Right ventricle myocardium superior (tissue), 1 donor: ENCODE measurements around the gene MAMSTR. TPM values are rescaled to one million over a fixed set of nuclear protein-coding genes. Genes with fewer than 3 reads are reported as not detected.
"Not testable (repeated sequence)": the region's sequence is repeated elsewhere in the genome, so short reads cannot be mapped to it uniquely, and the experiment has no call there.

Experiments
- ATAC-seq: fragments of 200-7000 bp; cut with Tn5 transposase; one replicate; pipeline ENCODE4 v1.9.1; 2020; ENCODE audit warnings: mild to moderate bottlenecking; ENCODE audit not compliant: poor library complexity
- DNase-seq: peaks from one replicate; pipeline ENCODE4 v3.0.0-alpha.2; 2020
- intact Hi-C: fragments of 100-400 bp; cut with DNase I; formaldehyde crosslinking; loops from one replicate; pipeline ENCODE4 v1.11.2; 2022
- total RNA-seq: library from RNA; stranded (reverse); fragmentation: NEBNext Ultra II Directional; extraction: Animal tissue kit (Norgen Biotek cat#: 25700); gene quantifications from one replicate; pipeline ENCODE4 v1.2.1, GENCODE V29; 2021
- donor health status: DM: no; HTN: yes; CAD: no; lungs with severe emphysema.

Gene MAMSTR
- total RNA-seq, 1 donor from 2014 or later: 4.8 TPM

DNA sequence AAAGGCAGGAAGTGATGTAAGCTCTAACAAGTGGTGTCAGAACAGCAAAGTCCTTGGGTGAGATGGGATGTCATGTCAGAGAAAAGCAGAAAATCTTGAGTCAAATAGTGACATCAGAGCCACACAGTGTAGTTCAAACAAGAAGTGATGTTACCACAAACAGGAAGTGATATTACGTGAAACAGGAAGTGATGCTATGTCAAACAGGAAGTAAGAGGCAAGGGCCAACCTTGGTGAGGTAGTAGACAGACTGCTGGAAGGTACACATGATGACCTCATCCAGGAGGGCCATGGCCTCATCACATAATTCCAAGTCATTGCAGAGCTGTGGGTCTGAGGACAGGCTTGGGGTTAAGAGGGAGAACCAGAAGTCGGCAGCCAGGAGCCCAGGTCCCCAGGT, 7.0 kb upstream of the MAMSTR start:
- ATAC-seq: no peak
- no peak for DNase-seq
- intact Hi-C loops: no loop called here

DNA sequence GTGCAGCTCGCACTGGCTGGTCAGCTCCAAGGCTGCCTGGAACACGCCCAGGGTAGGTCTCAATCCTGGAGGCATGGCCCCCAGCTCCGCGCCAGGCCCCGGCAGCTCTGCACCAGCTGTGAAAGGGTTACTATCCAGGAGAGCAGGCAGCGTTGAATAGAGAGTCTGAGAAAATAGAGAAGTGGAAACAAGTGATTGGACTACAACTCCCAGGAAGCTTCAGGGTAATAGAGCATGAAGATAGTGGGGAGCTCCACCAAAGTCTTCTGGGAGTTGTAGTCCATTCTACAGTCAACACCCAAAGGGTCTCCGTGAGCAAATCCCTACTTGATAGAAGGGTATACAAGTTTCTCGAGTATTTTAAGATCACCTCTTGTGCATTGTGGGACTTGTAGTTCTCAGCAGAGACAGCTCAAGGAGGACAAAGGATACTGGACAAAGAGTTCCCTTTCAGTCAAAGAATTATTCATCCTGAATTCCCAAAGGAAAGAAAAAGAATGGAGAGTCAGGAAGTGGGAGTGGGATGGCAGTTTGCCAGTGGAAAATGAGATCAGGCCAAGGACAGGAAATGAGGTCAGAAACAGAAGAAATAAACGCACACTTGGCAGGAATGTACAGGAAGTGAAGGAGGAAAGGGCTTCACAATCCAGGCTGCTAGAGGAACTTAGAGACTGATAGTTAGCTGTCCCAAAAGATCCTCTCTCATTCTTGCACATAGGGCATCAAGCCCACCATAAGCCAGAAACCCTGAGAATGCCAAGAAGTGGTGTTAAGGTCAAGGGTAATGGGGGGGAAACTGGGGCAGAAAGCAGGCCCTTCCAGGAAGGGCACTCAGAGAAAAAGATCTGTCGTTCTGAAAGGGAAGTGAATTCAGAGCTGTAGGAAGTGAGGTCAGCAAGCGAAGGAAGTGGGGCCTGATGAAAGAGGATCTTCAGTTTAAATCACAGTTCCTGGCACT, 5.5 kb upstream of the MAMSTR start:
- intact Hi-C loops: no loop called here
- ATAC-seq (peak; percentile 9), DNase-seq (no peak)

DNA sequence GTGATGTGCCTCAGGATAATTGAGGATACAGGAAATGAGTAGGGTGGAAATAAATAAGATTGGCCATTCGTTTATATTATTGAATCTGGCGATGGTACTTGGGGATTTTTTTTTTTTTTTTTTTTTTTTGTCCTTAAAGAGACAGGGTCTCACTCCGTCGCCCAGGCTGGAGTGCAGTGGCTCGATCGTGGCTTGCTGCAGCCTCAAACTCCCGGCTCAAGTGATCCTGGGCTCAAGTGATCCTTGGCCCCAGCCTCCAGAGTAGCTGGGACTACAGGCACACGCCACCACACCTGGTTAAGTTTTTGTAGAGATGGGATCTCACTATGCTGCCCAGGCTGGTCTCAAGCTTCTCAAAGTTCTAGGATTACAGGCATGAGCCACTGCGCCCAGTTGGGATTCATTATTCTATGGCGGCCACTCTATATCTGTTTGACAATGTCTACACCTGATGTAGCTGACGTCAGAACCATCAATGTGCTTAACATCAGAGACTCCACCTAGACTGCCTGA, 2.7 kb upstream of the MAMSTR start:
- intact Hi-C loops: no loop called here

DNA sequence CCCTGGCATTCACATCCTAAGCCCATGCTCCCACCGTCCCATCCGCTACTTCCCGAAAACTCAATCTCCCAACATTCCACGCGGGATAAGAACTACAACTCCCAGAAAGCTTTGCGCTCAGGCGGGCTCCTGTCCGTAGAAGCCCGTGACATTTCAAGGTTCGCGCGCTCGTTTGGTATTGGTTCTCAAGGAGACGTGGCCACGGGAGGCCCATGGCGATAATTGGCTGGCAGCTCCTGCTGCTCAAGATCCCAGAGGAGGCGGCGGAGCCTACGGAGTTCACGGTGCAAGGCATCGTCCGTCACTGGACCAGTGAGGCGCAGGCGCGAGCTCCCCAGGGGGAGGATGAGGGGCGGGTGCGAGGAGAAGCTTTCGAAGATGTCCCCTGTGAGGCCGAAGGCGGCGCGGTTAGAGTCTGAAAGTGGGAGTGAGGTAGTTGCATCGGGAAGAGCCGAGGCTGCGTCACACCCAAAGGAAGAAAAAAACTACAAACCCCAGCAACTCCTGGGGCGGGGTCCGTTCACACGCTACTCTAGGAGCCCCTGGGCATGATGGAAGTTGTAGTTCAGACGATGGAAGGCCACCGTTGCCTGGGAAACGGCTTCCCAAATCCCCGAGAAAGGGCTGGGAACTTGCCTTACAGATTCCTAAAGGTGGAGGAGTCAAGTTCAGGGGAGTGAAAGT, 1.2 kb upstream of the MAMSTR start:
- ATAC-seq (peak; percentile 89), DNase-seq (peak; percentile 99)
- intact Hi-C loops: no loop called here

More for the DNA sequence above, 2.7 kb upstream of the MAMSTR start:
- ATAC-seq (no peak), DNase-seq (no peak)

DNA sequence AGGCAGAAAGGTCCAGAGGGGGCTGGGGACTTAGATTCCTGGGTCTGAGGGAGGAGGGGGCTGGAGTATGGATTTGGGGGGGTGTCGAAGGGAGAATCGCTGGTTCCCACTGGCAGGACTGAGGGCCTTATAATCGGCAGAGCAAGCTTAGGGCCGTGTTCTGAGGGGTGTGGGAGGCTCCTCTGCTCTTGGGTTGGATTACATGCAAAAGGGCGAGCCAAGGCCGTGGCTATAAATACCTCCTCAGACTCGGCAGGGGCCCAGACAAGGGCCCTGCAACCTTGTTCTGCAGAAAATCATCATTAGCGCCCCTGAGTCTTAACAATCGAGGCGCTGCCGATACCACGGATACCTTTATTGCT, 707 bp upstream of the MAMSTR start:
- intact Hi-C loops: no loop called here
- ATAC-seq (peak; percentile 39), DNase-seq (peak; percentile 62)

DNA sequence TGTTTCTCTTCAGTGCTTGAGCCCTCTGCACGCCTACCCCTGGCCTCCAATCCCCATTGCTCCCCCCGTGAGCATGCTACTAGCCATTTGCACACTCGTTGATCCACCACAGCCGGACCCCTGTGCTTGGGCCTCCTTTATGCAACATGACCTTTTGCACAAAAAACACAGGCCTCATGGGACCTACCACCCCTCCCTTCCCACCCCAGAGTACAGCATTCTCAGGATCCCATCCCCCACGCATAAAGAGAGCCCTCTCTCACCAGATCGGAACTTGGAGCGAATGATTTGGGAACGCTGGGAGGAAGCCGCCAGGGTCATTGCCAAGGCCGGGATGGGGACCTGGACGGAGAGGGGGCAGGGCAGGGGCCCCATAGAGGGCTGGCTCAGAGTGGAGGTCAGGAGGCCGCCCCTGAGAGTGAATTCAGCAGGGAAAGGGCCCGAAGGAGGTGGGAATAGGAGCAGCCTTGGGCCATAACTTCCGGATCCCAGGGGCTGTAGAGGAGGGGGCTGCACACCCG, 754 bp downstream of the MAMSTR start:
- ATAC-seq (no peak), DNase-seq (no peak)
- intact Hi-C loops: no loop called here

DNA sequence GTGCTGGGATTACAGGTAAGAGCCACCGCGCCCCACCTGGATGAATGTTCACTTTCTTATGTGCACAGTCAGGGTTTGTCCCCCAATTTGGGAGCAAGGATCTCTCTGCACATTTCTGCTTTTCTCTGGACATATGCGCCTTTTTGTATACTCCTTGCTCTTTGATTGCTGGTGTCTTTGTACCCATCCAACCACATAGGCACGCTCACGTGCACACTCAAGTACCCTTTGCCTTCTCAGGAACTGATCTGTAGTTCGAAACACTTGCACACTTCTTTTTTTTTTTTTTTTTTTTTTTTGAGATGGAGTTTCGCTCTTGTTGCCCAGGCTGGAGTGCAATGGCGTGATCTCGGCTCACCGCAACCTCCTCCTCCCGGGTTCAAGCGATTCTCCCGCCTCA, 1.4 kb downstream of the MAMSTR start:
- ATAC-seq, DNase-seq, intact Hi-C loops: not testable (repeated sequence)

DNA sequence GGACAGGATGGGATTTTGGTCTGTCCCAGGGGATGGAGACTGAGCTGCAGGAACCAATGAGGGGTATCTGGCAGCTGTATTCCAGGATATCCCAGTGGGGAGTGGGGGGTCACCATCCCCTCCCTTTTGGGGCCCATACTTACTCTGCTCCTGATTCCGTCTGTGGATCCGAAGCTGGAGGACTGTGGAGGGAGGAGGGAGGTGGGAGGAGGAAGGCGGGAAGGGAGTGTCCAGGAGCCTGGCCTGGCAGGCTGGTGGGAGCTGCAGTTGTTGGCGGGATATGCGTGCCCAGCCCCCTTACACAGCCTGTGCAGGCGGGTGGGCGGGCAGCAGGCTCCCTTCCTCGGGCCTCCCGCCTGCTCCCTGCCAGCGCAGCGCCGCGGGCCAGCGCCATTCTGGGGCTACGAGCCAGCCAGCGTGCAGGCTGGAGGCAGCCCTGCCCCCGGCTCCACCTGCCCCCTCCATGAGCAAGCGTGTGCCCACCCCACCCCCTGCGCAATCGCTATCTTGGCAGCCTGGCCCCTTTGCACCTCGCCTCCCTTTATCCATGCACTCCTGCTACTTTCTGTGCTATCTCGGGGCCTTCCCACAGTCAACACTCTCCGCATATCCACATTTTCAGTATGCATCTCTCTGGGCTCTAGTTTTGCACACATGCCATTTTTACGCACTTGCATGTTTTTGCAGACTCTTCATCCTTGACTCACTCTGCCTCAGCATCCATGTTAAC, 2.8 kb downstream of the MAMSTR start:
- DNase-seq (peak; percentile 78), ATAC-seq (peak; percentile 0)
- intact Hi-C loops: no loop called here

DNA sequence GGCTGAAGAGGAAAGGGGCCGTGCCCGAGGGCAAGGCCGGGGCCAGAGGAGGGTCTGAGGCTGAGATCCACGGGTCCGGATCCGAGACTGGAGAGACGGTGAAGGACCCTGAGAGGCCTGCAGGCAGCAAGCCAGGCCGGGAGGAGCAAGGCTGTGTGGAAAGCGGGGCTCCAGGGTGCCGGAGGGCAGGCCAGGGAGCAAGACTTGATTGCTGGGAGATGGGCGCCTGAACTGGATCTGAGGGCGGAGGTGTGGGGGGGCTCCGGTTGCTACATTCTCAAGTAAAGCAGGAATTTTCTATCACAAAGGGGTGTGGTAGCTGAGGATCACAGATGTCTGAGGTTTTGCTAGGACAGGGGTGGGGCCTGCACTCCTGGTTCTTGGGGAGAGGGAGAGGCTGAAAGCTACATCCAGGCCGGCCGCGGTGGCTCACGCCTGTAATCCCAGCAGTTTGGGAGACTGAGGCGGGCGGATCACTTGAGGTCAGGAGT, 3.8 kb downstream of the MAMSTR start:
- intact Hi-C loops: no loop called here
- DNase-seq (no peak), ATAC-seq (no peak)

DNA sequence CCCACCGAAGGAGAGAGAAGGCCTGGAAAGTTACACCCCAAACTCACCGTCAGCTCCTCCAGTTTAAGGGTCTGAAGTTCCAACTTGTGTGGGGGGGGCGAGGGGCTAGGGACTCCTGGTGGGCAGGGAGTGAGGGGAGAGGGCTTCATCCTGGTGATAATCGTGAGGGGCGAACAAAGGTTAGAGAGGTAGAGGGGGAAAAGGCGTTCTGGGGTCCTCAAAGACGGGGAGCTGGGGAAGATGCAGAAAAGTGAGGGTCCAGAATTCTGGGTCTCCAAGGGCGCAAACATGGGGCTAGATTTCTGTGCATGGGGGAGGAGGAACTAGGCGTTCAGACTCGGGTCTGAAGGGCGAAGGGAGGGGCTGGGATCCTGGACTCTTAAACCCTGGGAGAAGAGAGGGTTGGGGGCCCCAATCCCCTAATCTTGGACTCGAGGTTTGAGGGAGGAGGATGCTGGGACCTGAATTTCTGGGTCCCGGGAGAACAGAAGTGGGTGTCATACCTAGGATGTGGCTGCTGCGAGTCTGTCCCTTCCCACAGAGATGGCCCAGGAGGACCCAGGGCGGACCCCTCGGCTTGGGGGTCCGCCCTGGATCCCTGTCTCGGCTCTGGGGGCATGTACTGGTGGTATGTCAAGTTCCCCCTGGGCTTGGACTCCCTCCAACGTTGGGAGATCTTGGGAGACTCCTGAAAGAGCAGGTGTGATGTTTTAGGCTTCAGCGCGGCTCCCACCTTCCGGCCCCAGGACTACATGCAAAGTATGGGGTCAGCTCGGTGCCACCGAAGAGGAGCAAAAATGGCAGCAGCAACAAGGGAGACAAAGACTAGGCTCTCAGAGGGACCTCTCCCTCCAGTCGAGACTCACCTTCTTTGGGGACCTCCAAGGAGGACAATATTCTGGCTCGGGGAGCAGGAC, 4.5 kb downstream of the MAMSTR start:
- DNase-seq (no peak), ATAC-seq (no peak)
- intact Hi-C loops: no loop called here

DNA sequence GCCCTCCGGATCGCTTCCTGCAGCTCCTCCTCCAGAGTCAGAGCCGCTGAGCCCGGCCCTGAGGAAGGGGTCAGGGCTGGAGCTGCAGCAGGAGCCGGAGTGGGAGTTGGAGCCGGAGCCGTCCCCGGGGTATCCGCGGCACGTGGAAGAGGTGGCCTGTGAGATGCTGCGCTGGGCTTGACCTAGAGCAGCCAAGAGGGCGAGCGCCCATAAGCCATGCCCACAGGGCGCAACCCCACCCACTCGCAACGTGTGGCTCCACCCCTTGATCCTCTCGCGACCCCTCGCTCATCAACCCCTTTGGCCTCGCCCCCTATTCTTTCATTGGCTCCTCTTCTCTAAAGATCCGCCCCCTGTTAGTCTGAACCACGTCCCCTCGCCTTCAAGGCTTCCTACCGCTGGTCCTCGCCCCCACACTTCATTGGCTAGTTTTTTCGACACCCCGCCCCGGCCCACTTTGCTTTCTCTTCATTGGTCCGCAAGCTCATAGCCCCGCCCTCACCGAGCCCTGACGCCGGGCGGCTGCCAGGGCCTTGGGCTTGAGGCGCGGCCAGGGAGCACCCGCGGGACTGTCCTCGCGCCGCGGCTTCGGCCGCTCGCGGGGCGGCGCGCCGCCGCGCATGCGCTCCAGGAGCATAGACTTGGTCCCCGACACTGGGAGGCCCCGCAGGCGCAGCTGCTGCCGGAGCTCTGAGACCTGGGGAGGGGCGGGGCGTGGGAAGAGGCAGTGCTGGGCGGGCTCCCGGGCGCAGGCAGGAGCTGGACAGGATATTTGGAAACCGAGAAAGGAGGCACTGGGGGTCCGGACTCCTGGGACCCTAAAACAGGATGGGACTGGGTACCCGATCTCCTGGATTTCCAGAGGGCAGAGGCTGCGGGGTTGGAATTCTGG, 5.4 kb downstream of the MAMSTR start:
- peak; percentile 92 for ATAC-seq
- intact Hi-C loops: no loop called here
- DNase-seq: peak; percentile 99

DNA sequence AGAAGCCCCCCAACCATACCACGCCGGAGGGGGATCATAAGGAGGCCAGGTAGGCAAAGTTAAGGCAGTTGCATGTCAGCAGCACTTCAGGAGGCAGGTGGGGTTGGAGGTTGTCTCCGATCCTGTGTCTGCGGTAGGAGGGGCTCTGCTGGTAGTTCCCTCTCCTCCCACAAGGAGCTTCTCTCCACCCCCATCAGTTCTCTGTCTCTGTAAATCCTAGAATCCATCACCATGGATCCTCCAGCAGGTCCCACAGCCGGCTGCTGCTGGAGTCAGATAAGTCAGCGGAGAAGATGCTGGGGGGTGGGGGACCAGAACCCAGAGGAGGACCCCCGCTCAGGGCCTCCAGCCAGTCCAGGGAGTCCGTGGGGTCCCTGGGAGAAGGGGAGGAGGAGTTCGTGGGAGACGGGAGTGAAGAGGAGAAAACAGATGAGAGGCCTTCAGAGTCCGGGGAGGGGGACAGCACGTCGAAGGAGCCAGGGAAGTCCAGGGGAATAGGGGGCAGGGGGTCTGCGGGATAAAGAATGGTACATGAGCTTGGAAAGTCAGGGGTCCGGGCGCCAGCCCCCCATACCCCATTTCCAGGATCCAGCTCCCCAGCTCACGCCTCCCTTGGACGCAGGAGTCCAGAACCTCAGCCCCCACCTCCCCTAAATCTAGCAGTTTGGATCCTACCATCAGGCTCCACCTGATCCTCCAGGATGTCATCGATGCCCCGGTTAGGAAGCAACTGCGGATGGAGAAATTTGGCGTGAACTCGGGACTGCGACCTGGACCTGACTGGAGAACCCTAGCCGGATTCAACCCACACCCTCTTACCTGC, 6.3 kb downstream of the MAMSTR start:
- ATAC-seq (no peak), DNase-seq (no peak)
- intact Hi-C loops: no loop called here

DNA sequence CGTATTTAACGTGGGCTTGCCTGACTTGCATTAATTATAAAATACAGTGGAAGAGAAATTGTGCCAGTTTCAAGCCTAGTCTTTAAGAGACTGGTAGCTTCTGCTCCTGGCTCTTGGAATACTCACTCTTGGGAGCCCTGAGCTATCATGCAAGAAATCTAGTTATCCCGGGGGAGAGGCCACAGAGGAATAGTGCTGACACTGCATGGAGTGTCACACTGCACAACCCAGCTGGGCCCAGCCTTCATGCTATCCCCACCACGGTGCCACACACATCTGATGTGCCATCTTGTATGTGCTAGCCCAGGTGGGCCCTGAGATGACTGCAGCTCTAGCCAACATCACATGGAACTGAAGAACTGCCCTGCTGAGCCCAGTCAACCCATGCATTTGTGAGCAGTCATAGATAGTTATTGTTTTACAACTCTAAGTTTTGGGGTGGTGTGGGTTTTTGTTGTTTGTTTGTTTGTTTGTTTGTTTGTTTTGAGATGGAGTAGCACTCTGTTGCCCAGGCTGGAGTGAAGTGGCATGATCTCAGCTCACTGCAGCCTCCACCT, 8.3 kb downstream of the MAMSTR start:
- DNase-seq (no peak), ATAC-seq (no peak)
- intact Hi-C loops: no loop called here

DNA sequence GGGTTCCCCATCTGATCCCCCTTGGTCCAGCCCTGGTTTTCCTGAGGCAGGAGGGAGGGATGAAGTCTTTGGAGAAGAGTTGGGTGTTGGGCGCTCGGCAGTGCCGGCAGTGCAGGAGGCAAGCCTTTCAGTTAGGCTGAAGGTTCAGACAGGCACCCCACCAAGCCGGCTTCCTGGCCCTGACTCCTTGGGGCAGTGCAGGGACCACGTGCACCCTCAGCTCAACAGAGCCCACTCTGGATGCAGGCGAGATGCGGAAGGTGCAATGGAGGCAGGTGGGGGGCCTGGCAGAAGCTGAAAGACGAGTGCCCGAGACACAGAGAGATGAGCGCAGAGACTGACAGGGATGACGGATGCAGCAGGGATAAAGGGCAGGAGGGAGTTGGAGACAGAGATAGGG, 11.1 kb downstream of the MAMSTR start:
- ATAC-seq: no peak
- no peak for DNase-seq
- intact Hi-C loops: no loop called here

DNA sequence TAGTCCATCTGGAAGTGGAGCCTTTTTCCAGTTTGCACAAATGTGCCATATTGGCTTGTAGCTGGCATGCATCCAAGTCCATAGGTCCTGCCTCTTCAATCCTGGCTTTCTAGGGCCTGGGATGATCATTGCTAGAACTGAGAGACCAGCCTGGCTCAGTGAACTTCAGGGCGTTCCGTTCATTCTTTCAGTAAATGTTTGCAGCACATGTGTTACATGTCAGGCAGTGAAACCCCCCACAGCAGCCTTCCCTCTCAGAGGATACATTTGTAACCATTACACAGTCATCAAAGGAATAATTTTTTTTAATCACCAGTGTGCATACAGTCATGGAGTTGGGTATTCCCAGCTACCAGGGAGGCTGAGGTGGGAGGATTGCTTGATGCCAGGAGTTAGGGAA, 14.1 kb downstream of the MAMSTR start:
- DNase-seq (no peak), ATAC-seq (no peak)
- intact Hi-C loops: no loop called here

DNA sequence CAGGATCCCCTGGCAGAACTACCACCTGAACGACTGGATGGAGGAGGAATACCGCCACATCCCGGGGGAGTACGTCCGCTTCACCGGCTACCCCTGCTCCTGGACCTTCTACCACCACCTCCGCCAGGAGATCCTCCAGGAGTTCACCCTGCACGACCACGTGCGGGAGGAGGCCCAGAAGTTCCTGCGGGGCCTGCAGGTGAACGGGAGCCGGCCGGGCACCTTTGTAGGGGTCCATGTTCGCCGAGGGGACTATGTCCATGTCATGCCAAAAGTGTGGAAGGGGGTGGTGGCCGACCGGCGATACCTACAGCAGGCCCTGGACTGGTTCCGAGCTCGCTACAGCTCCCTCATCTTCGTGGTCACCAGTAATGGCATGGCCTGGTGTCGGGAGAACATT, 16.2 kb downstream of the MAMSTR start:
- intact Hi-C loops: no loop called here
- DNase-seq (no peak), ATAC-seq (no peak)
